ENCODE data around the gene POU2AF2.
"Not testable (repeated sequence)": the region's sequence is repeated elsewhere in the genome, so short reads cannot be mapped to it uniquely, and the experiment has no call there.

The POU2AF2 gene

GRCh38 chr11:111258046-111258445 lies 12.5 kb downstream of the POU2AF2 start:
- DNase-seq (ENCODE audit: low read depth), result no peak

- no peak for DNase-seq (ENCODE audit: low read depth)
Measured at GRCh38 chr11:111259896-111260295, 14.4 kb downstream of the POU2AF2 start.

GRCh38 chr11:111260811-111261210 lies 15.3 kb downstream of the POU2AF2 start:
- DNase-seq (ENCODE audit: low read depth), result no peak

GRCh38 chr11:111264646-111265045 lies 19.1 kb downstream of the POU2AF2 start:
- no peak for DNase-seq (ENCODE audit: low read depth)

GRCh38 chr11:111265421-111265820 lies 19.9 kb downstream of the POU2AF2 start:
- DNase-seq (ENCODE audit: low read depth), result no peak

- not testable (repeated sequence) for DNase-seq (ENCODE audit: low read depth)
Measured at GRCh38 chr11:111268303-111268702, 22.8 kb downstream of the POU2AF2 start.

GRCh38 chr11:111269146-111269868 lies 23.8 kb downstream of the POU2AF2 start:
- DNase-seq (ENCODE audit: low read depth), result no peak

GRCh38 chr11:111272420-111272819 lies 26.9 kb downstream of the POU2AF2 start:
- no peak for DNase-seq (ENCODE audit: low read depth)

- DNase-seq (ENCODE audit: low read depth), result no peak
Measured at GRCh38 chr11:111282562-111283075, 37.1 kb downstream of the POU2AF2 start.

- no peak for DNase-seq (ENCODE audit: low read depth)
Measured at GRCh38 chr11:111283945-111284481, 38.5 kb downstream of the POU2AF2 start.

- no peak for DNase-seq (ENCODE audit: low read depth)
Measured at GRCh38 chr11:111285189-111286091, 39.9 kb downstream of the POU2AF2 start.

- DNase-seq (ENCODE audit: low read depth), result no peak
Measured at GRCh38 chr11:111291764-111292163, 46.2 kb downstream of the POU2AF2 start.

- not testable (repeated sequence) for DNase-seq (ENCODE audit: low read depth)
Measured at GRCh38 chr11:111292408-111292807, 46.9 kb downstream of the POU2AF2 start.

GRCh38 chr11:111296196-111296595 lies 50.7 kb downstream of the POU2AF2 start:
- DNase-seq (ENCODE audit: low read depth), result no peak

- DNase-seq (ENCODE audit: low read depth), result no peak
Measured at GRCh38 chr11:111297696-111298095, 52.2 kb downstream of the POU2AF2 start.

GRCh38 chr11:111298413-111299100 lies 53.0 kb downstream of the POU2AF2 start, which contains the start of gene POU2AF3:
Gene POU2AF3, plus strand, starts transcription at chr11:111298546. Its CDS starts 36 bp downstream, at chr11:111298582.
- no peak for DNase-seq (ENCODE audit: low read depth)

GRCh38 chr11:111299101-111300026 lies 53.8 kb downstream of the POU2AF2 start:
- DNase-seq (ENCODE audit: low read depth), result no peak

GRCh38 chr11:111300569-111300968 lies 55.0 kb downstream of the POU2AF2 start:
- DNase-seq (ENCODE audit: low read depth), result no peak

GRCh38 chr11:111301004-111301841 lies 55.7 kb downstream of the POU2AF2 start:
- DNase-seq (ENCODE audit: low read depth), result no peak

- no peak for DNase-seq (ENCODE audit: low read depth)
Measured at GRCh38 chr11:111301842-111302118, 56.3 kb downstream of the POU2AF2 start.
